Type B pancreatic cell (in vitro differentiated cells): Measurements from ENCODE around the gene HRC. TPM values are rescaled to one million over a fixed set of nuclear protein-coding genes. Genes with fewer than 3 reads are reported as not detected.

Experiments used
- DNase-seq: peaks from one replicate; pipeline ENCODE4 v3.0.0; 2021; ENCODE audit warnings: mixed read lengths; ENCODE audit not compliant: unreplicated experiment; ENCODE audit errors: extremely low spot score
- H3K27ac Mint-ChIP-seq: 2 replicates; pipeline ENCODE4 v1.8.0; 2021; ENCODE audit warnings: mild to moderate bottlenecking, mixed read lengths
- H3K27me3 Mint-ChIP-seq: 2 replicates; pipeline ENCODE4 v1.8.0; 2021; ENCODE audit warnings: mixed read lengths
- H3K36me3 Mint-ChIP-seq: 2 replicates; pipeline ENCODE4 v1.8.0; 2021; ENCODE audit warnings: mixed read lengths
- H3K4me1 Mint-ChIP-seq: one replicate; pipeline ENCODE4 v1.8.0; 2021; ENCODE audit warnings: mixed read lengths; ENCODE audit not compliant: unreplicated experiment
- H3K4me3 Mint-ChIP-seq: 2 replicates; pipeline ENCODE4 v1.8.0; 2021; ENCODE audit warnings: mild to moderate bottlenecking, mixed read lengths
- H3K9me3 Mint-ChIP-seq: 2 replicates; pipeline ENCODE4 v1.8.0; 2021; ENCODE audit warnings: mixed read lengths
- long read RNA-seq: library from polyadenylated mRNA; unstranded; transcript quantifications from one replicate; pipeline ENCODE4 v2.0.0, GENCODE V29; 2020
- total RNA-seq: library from RNA; stranded (reverse); gene quantifications from 2 replicates; pipeline ENCODE4 v1.2.1, GENCODE V29; 2021; ENCODE audit warnings: low replicate concordance
- TF ChIP-seq, protein P1 (sequence below): fragments of 200-600 bp; sonication (generic); conservative IDR thresholded peaks from 2 replicates; pipeline ENCODE4 v1.5.0; 2021; ENCODE audit warnings: antibody characterized with exemption, mild to moderate bottlenecking

HRC gene, protein sequence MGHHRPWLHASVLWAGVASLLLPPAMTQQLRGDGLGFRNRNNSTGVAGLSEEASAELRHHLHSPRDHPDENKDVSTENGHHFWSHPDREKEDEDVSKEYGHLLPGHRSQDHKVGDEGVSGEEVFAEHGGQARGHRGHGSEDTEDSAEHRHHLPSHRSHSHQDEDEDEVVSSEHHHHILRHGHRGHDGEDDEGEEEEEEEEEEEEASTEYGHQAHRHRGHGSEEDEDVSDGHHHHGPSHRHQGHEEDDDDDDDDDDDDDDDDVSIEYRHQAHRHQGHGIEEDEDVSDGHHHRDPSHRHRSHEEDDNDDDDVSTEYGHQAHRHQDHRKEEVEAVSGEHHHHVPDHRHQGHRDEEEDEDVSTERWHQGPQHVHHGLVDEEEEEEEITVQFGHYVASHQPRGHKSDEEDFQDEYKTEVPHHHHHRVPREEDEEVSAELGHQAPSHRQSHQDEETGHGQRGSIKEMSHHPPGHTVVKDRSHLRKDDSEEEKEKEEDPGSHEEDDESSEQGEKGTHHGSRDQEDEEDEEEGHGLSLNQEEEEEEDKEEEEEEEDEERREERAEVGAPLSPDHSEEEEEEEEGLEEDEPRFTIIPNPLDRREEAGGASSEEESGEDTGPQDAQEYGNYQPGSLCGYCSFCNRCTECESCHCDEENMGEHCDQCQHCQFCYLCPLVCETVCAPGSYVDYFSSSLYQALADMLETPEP
- total RNA-seq = 3.2 TPM in 1 of 2 replicates, not detected in the other
- long read RNA-seq = 0 reads

DNA sequence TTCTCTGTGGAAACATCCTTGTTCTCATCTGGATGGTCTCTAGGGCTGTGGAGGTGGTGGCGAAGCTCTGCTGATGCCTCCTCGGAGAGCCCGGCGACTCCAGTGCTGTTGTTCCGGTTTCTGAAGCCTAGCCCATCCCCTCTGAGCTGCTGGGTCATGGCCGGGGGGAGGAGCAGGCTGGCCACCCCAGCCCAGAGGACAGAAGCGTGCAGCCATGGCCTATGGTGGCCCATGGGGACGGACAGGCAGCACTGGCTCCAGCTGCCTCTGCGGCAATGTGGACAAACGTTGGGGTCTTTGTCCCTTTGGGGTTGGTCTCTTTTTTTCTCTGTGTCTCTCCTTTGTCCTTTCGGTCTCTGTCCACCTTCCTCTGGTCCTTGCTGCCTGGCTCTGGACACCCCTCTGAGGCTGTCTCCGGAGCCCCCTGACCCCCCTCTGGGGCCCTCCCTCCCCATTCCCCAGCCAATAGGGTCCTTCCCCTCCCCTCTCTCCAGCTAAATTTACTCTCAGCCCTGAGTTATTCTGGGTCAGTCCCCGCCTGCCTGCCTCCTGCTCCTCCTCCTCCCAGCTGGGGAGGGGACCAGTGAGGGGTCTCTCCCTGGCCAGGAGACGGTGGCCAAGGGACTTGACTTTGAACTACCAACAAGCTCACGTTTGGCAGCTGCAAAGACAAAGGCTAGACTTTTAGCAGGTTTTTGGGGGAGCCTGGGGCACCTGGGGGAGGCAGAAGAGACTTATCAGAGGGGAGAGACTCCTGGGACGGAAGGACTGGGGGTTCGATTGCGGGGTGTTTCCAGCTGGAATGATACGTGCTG is at the start of gene HRC:
HRC (minus strand) TSS at position 392 of the 815 bp plus-strand sequence; CDS start at position 233, 159 bp downstream.
- peak within 1 kb of the TSS; percentile 80 for H3K27ac Mint-ChIP-seq
- H3K4me3 Mint-ChIP-seq = peak within 1 kb of the TSS; percentile 82
- no peak for DNase-seq
- TF ChIP-seq, protein P1, sequence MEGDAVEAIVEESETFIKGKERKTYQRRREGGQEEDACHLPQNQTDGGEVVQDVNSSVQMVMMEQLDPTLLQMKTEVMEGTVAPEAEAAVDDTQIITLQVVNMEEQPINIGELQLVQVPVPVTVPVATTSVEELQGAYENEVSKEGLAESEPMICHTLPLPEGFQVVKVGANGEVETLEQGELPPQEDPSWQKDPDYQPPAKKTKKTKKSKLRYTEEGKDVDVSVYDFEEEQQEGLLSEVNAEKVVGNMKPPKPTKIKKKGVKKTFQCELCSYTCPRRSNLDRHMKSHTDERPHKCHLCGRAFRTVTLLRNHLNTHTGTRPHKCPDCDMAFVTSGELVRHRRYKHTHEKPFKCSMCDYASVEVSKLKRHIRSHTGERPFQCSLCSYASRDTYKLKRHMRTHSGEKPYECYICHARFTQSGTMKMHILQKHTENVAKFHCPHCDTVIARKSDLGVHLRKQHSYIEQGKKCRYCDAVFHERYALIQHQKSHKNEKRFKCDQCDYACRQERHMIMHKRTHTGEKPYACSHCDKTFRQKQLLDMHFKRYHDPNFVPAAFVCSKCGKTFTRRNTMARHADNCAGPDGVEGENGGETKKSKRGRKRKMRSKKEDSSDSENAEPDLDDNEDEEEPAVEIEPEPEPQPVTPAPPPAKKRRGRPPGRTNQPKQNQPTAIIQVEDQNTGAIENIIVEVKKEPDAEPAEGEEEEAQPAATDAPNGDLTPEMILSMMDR = no peak
- H3K4me1 Mint-ChIP-seq = peaks cover 22% of the 10 kb centered on the region
- H3K36me3 Mint-ChIP-seq = no peaks in the 10 kb centered on the region
- peaks cover 5% of the 10 kb centered on the region for H3K27me3 Mint-ChIP-seq
- peaks cover 10% of the 10 kb centered on the region for H3K9me3 Mint-ChIP-seq

DNA sequence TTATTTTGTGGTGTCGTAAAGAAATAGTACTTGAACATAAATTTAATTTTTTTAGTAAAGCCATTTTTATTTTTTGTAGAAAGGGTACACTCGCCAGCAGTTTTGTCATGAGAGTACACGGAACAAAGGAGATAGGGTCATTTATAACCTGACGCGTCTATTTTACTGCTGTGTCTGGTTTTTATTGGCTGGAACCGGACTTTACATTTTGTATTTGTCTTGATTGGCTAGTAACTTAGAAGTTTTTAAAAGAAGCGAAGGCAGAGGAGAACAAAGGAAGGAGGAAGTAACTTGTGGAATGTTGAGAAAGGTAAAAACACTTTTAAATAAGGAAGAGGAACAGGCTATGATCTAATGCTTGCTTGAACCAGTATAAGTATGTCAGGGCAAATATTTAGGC is 45.8 kb upstream of the HRC start:
- Mint-ChIP-seq H3K4me3 (no peak overlapping the region), H3K27ac (no peak overlapping the region), H3K27me3 (no peaks in the 10 kb centered on the region), H3K4me1 (peaks cover 4% of the 10 kb centered on the region), H3K9me3 (no peaks in the 10 kb centered on the region), H3K36me3 (peaks cover 22% of the 10 kb centered on the region)
- TF ChIP-seq, protein P1 = no peak
- no peak for DNase-seq

DNA sequence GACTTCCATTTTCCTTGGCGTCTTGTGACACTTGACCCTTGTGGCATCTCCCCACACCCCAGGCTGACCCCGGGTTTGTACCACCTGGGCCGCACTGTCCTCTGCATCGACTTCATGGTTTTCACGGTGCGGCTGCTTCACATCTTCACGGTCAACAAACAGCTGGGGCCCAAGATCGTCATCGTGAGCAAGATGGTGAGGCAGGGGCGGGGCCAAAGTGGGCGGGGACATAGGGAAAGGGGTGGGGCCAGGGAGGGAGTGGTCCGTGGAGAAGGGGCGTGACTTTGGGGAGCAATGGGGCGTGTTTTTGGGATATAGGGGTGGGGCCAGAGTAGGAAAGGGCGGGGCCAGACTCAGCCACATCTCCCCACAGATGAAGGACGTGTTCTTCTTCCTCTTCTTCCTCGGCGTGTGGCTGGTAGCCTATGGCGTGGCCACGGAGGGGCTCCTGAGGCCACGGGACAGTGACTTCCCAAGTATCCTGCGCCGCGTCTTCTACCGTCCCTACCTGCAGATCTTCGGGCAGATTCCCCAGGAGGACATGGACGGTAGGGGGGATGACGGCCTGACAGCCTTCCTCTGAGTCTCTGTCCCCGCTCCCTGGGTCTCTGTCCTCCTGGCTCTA is 45.2 kb upstream of the HRC start:
- Mint-ChIP-seq H3K27me3 (no peaks in the 10 kb centered on the region), H3K9me3 (no peaks in the 10 kb centered on the region), H3K4me1 (peaks cover 4% of the 10 kb centered on the region), H3K4me3 (no peak overlapping the region), H3K36me3 (peaks cover 22% of the 10 kb centered on the region), H3K27ac (no peak overlapping the region)
- TF ChIP-seq, protein P1 = no peak
- DNase-seq = no peak

DNA sequence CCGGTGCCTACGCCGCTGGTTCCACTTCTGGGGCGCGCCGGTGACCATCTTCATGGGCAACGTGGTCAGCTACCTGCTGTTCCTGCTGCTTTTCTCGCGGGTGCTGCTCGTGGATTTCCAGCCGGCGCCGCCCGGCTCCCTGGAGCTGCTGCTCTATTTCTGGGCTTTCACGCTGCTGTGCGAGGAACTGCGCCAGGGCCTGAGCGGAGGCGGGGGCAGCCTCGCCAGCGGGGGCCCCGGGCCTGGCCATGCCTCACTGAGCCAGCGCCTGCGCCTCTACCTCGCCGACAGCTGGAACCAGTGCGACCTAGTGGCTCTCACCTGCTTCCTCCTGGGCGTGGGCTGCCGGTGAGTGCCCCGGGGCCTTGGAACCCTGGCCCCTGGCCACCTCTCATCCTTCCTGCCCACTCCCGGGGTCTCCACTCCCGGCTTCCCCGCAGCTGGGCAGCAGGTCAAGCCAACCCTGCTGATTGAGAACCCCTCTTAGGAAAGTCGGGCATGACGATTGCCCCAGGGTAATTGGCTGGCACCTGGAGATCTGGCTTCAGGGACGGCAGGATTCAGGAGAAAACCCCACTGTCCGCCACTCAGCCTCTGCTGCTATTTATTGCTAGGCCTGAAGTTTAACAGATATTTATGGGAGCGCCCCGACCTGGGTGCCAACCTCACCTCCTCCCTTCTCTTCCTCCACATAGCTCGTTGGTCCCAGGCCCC is 41.5 kb upstream of the HRC start:
- DNase-seq = no peak
- TF ChIP-seq, protein P1 = no peak
- no peaks in the 10 kb centered on the region for H3K27me3 Mint-ChIP-seq
- H3K9me3 Mint-ChIP-seq = no peaks in the 10 kb centered on the region
- H3K36me3 Mint-ChIP-seq = peaks cover 13% of the 10 kb centered on the region
- no peak overlapping the region for H3K4me3 Mint-ChIP-seq
- no peak overlapping the region for H3K27ac Mint-ChIP-seq
- peaks cover 4% of the 10 kb centered on the region for H3K4me1 Mint-ChIP-seq
